GM18519 (cell line): ENCODE data around the gene CLDN22.

ENCODE experiments used
- ATAC-seq: cut with Tn5 transposase; IDR thresholded peaks from one replicate; pipeline ENCODE4 v1.9.1; 2021; ENCODE audit warnings: mild to moderate bottlenecking, moderate library complexity; ENCODE audit not compliant: unreplicated experiment, low FRiP score

Gene CLDN22

DNA sequence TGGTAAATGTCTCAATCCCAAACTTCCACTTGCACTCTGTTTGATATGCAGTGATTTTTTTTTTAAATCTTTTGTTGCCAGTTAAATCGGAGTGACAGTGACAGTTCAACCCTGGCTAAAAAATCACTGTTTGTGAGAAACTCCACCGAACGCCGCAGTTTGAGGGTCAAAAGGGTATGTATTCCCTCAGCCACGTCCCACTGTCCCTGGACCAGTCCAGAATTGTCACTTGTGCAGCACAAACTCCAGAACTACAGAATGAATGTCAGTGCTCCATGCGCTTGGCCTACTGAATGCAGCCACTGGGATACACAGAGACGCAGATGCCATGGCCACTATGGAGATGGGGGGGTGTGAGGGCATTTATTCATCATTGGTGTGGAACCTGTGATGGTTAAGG, 34.2 kb downstream of the CLDN22 start:
- no peak for ATAC-seq

GRCh38 chr4:183284965-183285364, 35.1 kb downstream of the CLDN22 start:
- ATAC-seq: no peak

DNA sequence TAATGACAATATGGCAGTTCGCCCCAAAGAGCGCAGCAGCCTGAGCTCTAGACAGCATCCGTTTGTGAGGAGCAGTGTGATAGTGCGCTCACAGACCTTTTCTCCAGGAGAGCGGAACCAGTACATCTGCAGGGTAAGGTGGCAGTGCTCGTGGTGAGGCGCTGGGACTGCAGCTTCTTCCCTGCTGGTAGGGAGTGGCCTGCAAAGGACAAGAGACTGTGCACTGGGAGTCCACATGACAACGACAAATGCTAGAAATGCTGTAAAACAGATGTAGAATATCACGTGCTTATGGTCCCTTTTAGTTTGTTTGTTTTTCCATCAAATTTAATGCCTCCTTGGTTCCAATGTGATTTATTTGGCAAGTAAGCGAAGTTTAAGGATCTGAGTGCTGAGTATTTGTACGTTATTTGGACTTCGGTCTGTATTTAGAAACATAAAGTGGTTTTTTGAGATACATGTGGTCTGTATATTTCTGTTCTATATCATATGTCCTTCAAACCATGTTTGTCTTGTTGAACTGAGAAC, 35.8 kb downstream of the CLDN22 start:
- ATAC-seq: no peak

DNA sequence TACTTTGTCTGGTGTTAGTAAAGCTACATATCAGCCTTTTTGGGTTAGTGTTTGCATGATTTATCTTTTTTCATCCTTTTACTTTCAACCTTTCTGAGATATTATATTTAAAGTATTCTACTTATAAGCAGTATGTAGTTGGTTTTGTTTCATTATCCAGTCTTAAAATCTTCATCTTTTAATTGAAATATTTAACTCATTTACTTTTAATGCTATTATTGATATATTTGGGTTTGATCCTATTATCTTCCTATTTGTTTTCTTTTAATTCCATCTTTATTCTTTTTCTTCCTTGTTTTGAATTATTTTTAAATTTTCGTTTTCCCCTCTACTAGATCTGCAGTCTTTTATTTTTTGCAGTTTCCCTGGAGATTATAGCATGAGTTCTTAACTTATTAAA, 44.0 kb downstream of the CLDN22 start:
- no peak for ATAC-seq

DNA sequence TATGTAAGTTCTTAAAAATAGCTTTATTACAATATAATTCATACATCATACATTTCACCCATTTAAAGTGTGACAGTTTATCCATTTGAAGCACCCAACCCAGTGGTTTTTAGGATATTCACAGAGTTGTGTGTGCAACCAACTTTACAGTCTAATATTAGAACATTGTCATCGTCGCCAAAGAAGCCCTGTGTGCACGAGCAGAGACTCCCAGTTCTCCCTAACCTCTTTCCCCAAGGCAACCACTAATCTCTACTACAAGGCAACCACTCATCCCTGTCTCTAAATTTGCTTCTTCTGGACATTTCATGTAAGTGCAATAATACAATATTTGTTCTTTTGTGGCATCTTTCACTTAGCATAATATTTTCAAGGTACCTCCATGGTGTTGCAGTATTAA, 47.7 kb downstream of the CLDN22 start:
- no peak for ATAC-seq

DNA sequence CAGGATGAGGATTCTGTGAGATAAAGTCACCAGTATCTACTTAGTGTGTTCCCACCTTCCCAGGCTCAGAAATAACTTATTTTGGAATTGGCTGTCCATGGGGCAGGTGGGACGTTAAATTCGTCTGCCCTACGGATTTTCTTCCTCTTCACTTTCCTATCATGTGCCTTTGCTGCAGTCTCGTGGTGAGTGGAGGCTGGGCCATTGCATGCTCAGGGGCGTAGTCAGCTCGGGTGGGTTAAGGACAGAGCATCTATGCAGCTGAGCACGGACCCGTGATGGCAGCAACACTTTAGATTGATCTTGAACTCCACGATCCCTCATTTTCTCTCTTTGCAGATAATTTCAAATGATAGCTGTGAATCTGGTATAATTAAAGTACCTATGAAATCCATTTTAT, 51.5 kb downstream of the CLDN22 start:
- no peak for ATAC-seq
